Measurements from ENCODE around the gene LSM2.
"Not testable (repeated sequence)": the region's sequence is repeated elsewhere in the genome, so short reads cannot be mapped to it uniquely, and the experiment has no call there.

GRCh38 chr6:31838114-31838553, 31.4 kb upstream of the LSM2 start:
- not testable (repeated sequence) for TF ChIP-seq CTCF (IDR thresholded peaks at IDR 0.05); EZH2 (IDR thresholded peaks at IDR 0.05; ENCODE audit: borderline replicate concordance, insufficient read depth, low read depth, low read length, poor library complexity, severe bottlenecking)
